GM21360 (cell line): Measurements from ENCODE around the gene FRMPD1.

Source experiments
- ATAC-seq: cut with Tn5 transposase; IDR thresholded peaks from one replicate; pipeline ENCODE4 v1.9.1; 2021; ENCODE audit warnings: mild to moderate bottlenecking, moderate library complexity; ENCODE audit not compliant: unreplicated experiment

Gene FRMPD1

GRCh38 chr9:37676411-37676830 lies 25.7 kb downstream of the FRMPD1 start:
- ATAC-seq: no peak

GRCh38 chr9:37677435-37677834 lies 26.7 kb downstream of the FRMPD1 start:
- ATAC-seq: no peak

- ATAC-seq: no peak
Measured at GRCh38 chr9:37678789-37679273, 28.1 kb downstream of the FRMPD1 start.

GRCh38 chr9:37679649-37680402 lies 29.1 kb downstream of the FRMPD1 start:
- ATAC-seq: no peak

GRCh38 chr9:37682951-37683350 lies 32.2 kb downstream of the FRMPD1 start:
- no peak for ATAC-seq

GRCh38 chr9:37683531-37684371 lies 33.0 kb downstream of the FRMPD1 start:
- no peak for ATAC-seq

GRCh38 chr9:37692622-37693221 lies 42.0 kb downstream of the FRMPD1 start:
- no peak for ATAC-seq

GRCh38 chr9:37693260-37693659 lies 42.5 kb downstream of the FRMPD1 start:
- ATAC-seq: no peak

- ATAC-seq: no peak
Measured at GRCh38 chr9:37694355-37694754, 43.6 kb downstream of the FRMPD1 start.

- no peak for ATAC-seq
Measured at GRCh38 chr9:37696528-37696927, 45.8 kb downstream of the FRMPD1 start.

GRCh38 chr9:37700131-37700530 lies 49.4 kb downstream of the FRMPD1 start:
- no peak for ATAC-seq

- no peak for ATAC-seq
Measured at GRCh38 chr9:37700900-37701299, 50.1 kb downstream of the FRMPD1 start.

- no peak for ATAC-seq
Measured at GRCh38 chr9:37705787-37706186, 55.0 kb downstream of the FRMPD1 start.

GRCh38 chr9:37706290-37706689 lies 55.5 kb downstream of the FRMPD1 start:
- no peak for ATAC-seq

- no peak for ATAC-seq
Measured at GRCh38 chr9:37707748-37708147, 57.0 kb downstream of the FRMPD1 start.

GRCh38 chr9:37710046-37710445 lies 59.3 kb downstream of the FRMPD1 start:
- no peak for ATAC-seq

- no peak for ATAC-seq
Measured at GRCh38 chr9:37715260-37715659, 64.5 kb downstream of the FRMPD1 start.

GRCh38 chr9:37715991-37716505 lies 65.3 kb downstream of the FRMPD1 start:
- no peak for ATAC-seq

GRCh38 chr9:37719526-37719925 lies 68.8 kb downstream of the FRMPD1 start:
- ATAC-seq: no peak

GRCh38 chr9:37727013-37727412 lies 76.3 kb downstream of the FRMPD1 start:
- no peak for ATAC-seq

- ATAC-seq: no peak
Measured at GRCh38 chr9:37729499-37729898, 78.7 kb downstream of the FRMPD1 start.
